ENCODE results near the gene TMTC2.

DNA sequence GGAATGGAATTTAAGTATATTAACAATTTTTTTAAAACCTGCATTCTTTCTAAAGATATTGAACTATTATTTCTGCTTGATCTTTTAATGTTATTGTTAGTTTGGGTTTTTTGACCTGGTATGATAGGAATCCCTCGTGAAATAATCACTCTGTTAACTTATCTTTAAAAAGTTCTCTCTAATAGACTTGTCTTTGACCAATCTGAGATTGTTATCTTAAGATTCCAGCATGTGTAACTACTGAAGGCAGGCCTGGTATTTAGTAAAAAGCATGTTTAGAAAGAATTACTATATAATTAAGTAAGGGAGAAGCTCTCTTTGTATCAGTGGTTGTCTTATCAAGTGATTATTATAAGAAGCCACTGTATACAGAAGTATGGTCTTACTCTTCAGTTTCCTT lies 4.8 kb downstream of the TMTC2 start:
- no peak for TF ChIP-seq ATF2 (tag by site-specific recombination; IDR thresholded peaks at IDR 0.05; ENCODE audit: low read depth)
- TF ChIP-seq ZNF174 (tag by site-specific recombination; IDR thresholded peaks at IDR 0.05) = no peak
- TF ChIP-seq ZNF785 (tag by site-specific recombination; IDR thresholded peaks at IDR 0.05) = no peak
- TF ChIP-seq ZNF138 (tag by site-specific recombination; IDR thresholded peaks at IDR 0.05; ENCODE audit: borderline replicate concordance) = no peak
- TF ChIP-seq ZSCAN5A (tag by site-specific recombination; IDR thresholded peaks at IDR 0.05) = no peak
- TF ChIP-seq ZNF510 (tag by site-specific recombination; IDR thresholded peaks at IDR 0.05; ENCODE audit: insufficient replicate concordance) = no peak
- TF ChIP-seq SALL2 (tag by site-specific recombination; IDR thresholded peaks at IDR 0.05; ENCODE audit: borderline replicate concordance) = no peak
- TF ChIP-seq ZNF677 (tag by site-specific recombination; IDR thresholded peaks at IDR 0.05) = no peak
- no peak for TF ChIP-seq ZBTB11 (tag by site-specific recombination; conservative IDR thresholded peaks at IDR 0.05; ENCODE audit: low read depth)
- TF ChIP-seq GLI4 (tag by site-specific recombination; IDR thresholded peaks at IDR 0.05) = no peak
- TF ChIP-seq ZFP41 (tag by site-specific recombination; IDR thresholded peaks at IDR 0.05; ENCODE audit: borderline replicate concordance) = no peak
- TF ChIP-seq CTCF (tag by site-specific recombination; IDR thresholded peaks at IDR 0.05) = no peak
- TF ChIP-seq ZNF626 (tag by site-specific recombination; IDR thresholded peaks at IDR 0.05) = no peak
- TF ChIP-seq, protein P1, sequence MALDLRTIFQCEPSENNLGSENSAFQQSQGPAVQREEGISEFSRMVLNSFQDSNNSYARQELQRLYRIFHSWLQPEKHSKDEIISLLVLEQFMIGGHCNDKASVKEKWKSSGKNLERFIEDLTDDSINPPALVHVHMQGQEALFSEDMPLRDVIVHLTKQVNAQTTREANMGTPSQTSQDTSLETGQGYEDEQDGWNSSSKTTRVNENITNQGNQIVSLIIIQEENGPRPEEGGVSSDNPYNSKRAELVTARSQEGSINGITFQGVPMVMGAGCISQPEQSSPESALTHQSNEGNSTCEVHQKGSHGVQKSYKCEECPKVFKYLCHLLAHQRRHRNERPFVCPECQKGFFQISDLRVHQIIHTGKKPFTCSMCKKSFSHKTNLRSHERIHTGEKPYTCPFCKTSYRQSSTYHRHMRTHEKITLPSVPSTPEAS (tag by site-specific recombination; IDR thresholded peaks at IDR 0.05) = no peak
